ENCODE measurements around the gene RBMS1. TPM values are rescaled to one million over a fixed set of nuclear protein-coding genes. Genes with fewer than 3 reads are reported as not detected.
"Not testable (repeated sequence)": the region's sequence is repeated elsewhere in the genome, so short reads cannot be mapped to it uniquely, and the experiment has no call there.

Gene RBMS1
- polyA plus RNA-seq, 1 experiment, result 107 TPM

GRCh38 chr2:160442603-160443002, 51.0 kb downstream of the RBMS1 start:
- DNase-seq (ENCODE audit: low read depth, low spot score), result no peak
- H3K27ac ChIP-seq (ENCODE audit: low read depth, low read length), result no peak overlapping the region
- ChIA-PET CTCF (no interaction called here), POLR2A (no interaction called here)
- no peak overlapping the region for H3K4me3 ChIP-seq (ENCODE audit: low read depth, low read length)
- H3K9me3 ChIP-seq (ENCODE audit: control insufficient read depth, insufficient read depth, low read length), result peaks cover 7% of the 10 kb centered on the region
- TF ChIP-seq CTCF (IDR thresholded peaks at IDR 0.05; ENCODE audit: low read depth, low read length), result no peak
- no peaks in the 10 kb centered on the region for H3K27me3 ChIP-seq (ENCODE audit: control insufficient read depth, insufficient read depth, low read length)

DNA sequence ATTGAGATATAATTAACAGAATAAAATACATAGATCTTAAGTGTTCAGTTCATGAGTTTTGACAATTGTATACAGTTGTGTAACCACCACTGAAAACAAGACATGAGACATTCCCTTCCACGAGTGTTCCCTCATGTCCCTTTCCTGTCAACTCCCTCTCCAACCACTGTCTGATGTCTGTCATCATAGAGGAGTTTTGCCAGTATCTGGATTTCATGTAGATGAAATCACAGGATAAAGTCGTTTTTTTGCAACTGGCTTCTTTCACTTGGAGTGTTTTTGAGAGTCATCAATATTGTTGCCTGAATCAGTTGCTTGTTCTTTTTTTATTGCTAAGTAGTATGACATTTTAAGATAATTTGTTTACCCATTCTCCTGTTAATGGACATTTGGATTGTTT, 52.7 kb downstream of the RBMS1 start:
- TF ChIP-seq CTCF (IDR thresholded peaks at IDR 0.05; ENCODE audit: low read depth, low read length), result no peak
- ChIA-PET POLR2A (no interaction called here), CTCF (no interaction called here)
- DNase-seq (ENCODE audit: low read depth, low spot score), result no peak
- Histone ChIP-seq H3K4me3 (ENCODE audit: low read depth, low read length) (no peak overlapping the region), H3K27me3 (ENCODE audit: control insufficient read depth, insufficient read depth, low read length) (no peaks in the 10 kb centered on the region), H3K9me3 (ENCODE audit: control insufficient read depth, insufficient read depth, low read length) (peaks cover 7% of the 10 kb centered on the region), H3K27ac (ENCODE audit: low read depth, low read length) (no peak overlapping the region)

- H3K27ac ChIP-seq (ENCODE audit: low read depth, low read length); POLR2A ChIA-PET; CTCF ChIA-PET; H3K9me3 ChIP-seq (ENCODE audit: control insufficient read depth, insufficient read depth, low read length); DNase-seq (ENCODE audit: low read depth, low spot score); H3K27me3 ChIP-seq (ENCODE audit: control insufficient read depth, insufficient read depth, low read length); H3K4me3 ChIP-seq (ENCODE audit: low read depth, low read length): not testable (repeated sequence)
Measured at GRCh38 chr2:160439038-160439437, 54.6 kb downstream of the RBMS1 start.

GRCh38 chr2:160437273-160437672, 56.3 kb downstream of the RBMS1 start:
- CTCF ChIA-PET, result interaction anchor here (0.8 kb wide), 1 partner anchor 532 kb away, joined by 3 read pairs; no protein-coding TSS in a partner anchor
- no peak for TF ChIP-seq CTCF (IDR thresholded peaks at IDR 0.05; ENCODE audit: low read depth, low read length)
- H3K27ac ChIP-seq (ENCODE audit: low read depth, low read length), result no peak overlapping the region
- POLR2A ChIA-PET, result no interaction called here
- no peak overlapping the region for H3K4me3 ChIP-seq (ENCODE audit: low read depth, low read length)
- no peak for DNase-seq (ENCODE audit: low read depth, low spot score)
- no peaks in the 10 kb centered on the region for H3K27me3 ChIP-seq (ENCODE audit: control insufficient read depth, insufficient read depth, low read length)
- H3K9me3 ChIP-seq (ENCODE audit: control insufficient read depth, insufficient read depth, low read length), result peaks cover 4% of the 10 kb centered on the region; the same call in 1 of the 2 replicates

DNA sequence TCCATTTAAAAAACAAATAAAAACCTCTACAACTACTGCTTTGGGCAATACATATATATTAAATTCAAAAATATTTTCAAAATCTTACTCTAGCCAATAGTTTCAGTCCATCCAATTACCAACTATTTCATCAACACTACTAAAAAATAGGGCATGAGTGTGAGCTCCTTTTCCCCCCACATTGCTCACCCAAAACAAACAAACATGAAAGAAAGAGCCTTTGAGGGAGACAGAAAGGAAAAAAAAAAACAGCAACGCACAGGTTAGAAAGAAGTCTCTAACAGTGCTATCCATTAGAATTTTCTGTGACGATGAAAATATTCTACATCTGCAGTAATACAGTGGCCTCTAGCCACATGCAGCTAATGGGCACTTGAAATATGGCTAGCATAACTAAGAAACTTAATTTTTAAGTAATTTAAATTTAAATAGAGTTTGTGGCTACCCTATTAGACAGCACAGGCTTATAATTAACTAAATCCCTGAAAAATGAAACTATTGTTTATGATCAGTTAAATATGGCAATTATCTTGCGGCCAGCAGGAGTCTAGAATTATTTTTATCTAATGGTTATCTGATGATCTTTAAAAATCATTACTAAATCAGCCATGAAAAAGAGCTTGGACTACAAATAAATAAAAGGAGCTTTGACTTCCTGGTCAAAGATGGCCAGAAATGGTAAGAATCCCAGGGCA, 59.2 kb downstream of the RBMS1 start:
- Histone ChIP-seq H3K4me3 (ENCODE audit: low read depth, low read length) (no peak overlapping the region), H3K9me3 (ENCODE audit: control insufficient read depth, insufficient read depth, low read length) (peaks cover 8% of the 10 kb centered on the region), H3K27me3 (ENCODE audit: control insufficient read depth, insufficient read depth, low read length) (no peaks in the 10 kb centered on the region), H3K27ac (ENCODE audit: low read depth, low read length) (no peak overlapping the region)
- POLR2A ChIA-PET, result no interaction called here
- DNase-seq (ENCODE audit: low read depth, low spot score), result no peak
- CTCF ChIA-PET, result interaction anchor here (0.6 to 1.9 kb wide), 3 partner anchors 11 to 536 kb away, joined by 3 to 8 read pairs (median 3); no protein-coding TSS in a partner anchor
- TF ChIP-seq CTCF (IDR thresholded peaks at IDR 0.05; ENCODE audit: low read depth, low read length), result no peak
